ENCODE results near the gene ATG16L1.

DNA sequence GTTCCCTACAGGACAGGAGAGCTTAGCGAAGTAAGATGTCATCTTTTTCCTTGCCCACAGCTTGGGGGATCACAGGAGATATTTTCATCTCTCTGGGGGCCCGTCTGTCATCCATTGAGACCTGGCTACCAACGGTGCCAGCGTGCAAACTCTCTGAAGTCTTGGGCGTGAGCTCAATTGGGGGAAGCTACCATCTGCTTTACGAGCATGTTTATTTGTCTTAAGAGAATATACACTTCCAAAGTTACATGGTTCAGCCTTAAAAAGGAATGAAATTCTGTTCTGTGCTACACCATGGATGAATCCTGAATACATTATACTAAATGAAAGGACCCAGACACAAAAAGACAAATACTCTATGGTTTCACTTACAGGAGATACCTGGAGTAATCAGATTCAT lies 69.7 kb downstream of the ATG16L1 start:
- TF ChIP-seq, protein P1, sequence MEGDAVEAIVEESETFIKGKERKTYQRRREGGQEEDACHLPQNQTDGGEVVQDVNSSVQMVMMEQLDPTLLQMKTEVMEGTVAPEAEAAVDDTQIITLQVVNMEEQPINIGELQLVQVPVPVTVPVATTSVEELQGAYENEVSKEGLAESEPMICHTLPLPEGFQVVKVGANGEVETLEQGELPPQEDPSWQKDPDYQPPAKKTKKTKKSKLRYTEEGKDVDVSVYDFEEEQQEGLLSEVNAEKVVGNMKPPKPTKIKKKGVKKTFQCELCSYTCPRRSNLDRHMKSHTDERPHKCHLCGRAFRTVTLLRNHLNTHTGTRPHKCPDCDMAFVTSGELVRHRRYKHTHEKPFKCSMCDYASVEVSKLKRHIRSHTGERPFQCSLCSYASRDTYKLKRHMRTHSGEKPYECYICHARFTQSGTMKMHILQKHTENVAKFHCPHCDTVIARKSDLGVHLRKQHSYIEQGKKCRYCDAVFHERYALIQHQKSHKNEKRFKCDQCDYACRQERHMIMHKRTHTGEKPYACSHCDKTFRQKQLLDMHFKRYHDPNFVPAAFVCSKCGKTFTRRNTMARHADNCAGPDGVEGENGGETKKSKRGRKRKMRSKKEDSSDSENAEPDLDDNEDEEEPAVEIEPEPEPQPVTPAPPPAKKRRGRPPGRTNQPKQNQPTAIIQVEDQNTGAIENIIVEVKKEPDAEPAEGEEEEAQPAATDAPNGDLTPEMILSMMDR (IDR thresholded peaks at IDR 0.05), result no peak
- TF ChIP-seq POLR2A (IDR thresholded peaks at IDR 0.05) (no peak), EP300 (IDR thresholded peaks at IDR 0.05) (no peak)

All from ovary (tissue), 3 donors.